A549 (cell line): ENCODE data around the gene OBSCN.

Experiments used
- CTCF ChIP-seq: fragments of >200 bp; sonication (Bioruptor Twin); formaldehyde crosslinking; IDR thresholded peaks from 3 replicates; pipeline ENCODE4 v1.5.1; 2016
- EP300 ChIP-seq, 2 experiments: fragments of >200 bp; sonication (Bioruptor Twin); formaldehyde crosslinking; IDR thresholded peaks; 2 replicates in 1 of 2; 3 replicates in 1 of 2; pipeline ENCODE4 v1.6.1; 2016 to 2017
- MYC ChIP-seq: IDR thresholded peaks from 2 replicates; pipeline ENCODE4 v1.6.1; 2012; ENCODE audit warnings: mild to moderate bottlenecking, inconsistent platforms, low read length, improper control_type of control experiment, borderline replicate concordance
- POLR2A ChIP-seq: IDR thresholded peaks from 2 replicates; pipeline ENCODE4 v1.6.1; 2012; ENCODE audit warnings: mild to moderate bottlenecking, low read length
- RNF2 ChIP-seq: fragments of 200-600 bp; sonication (generic); IDR thresholded peaks from 2 replicates; pipeline ENCODE4 v1.6.1; 2016; ENCODE audit warnings: low read depth, mild to moderate bottlenecking, antibody characterized with exemption, moderate library complexity, borderline replicate concordance
- USF2 ChIP-seq: fragments of 450-650 bp; IDR thresholded peaks from 2 replicates; pipeline ENCODE4 v1.6.1; 2014; ENCODE audit warnings: antibody characterized with exemption

- TF ChIP-seq EP300 (IDR thresholded peaks at IDR 0.05) (no peak), POLR2A (no peak), CTCF (no peak), USF2 (no peak), MYC (no peak), RNF2 (no peak)
Observed at GRCh38 chr1:228208831-228209551, 1.1 kb downstream of the OBSCN start.
